HepG2 (cell line): ENCODE data around the gene SORD. TPM values are rescaled to one million over a fixed set of nuclear protein-coding genes. Genes with fewer than 3 reads are reported as not detected.

ENCODE experiments used
- AGO2 ChIP-seq: fragments of 200-400 bp; formaldehyde crosslinking; optimal IDR thresholded peaks from 2 replicates; pipeline ENCODE3; 2017; ENCODE audit warnings: mild to moderate bottlenecking, low read depth, low read length, moderate library complexity
- CENPT ChIP-seq: sonication (generic); formaldehyde crosslinking; IDR thresholded peaks from 2 replicates; pipeline ENCODE4 v1.8.0; 2022; ENCODE audit warnings: low read depth, mild to moderate bottlenecking, moderate library complexity, missing genetic modification reagents
- CHCHD3 ChIP-seq: sonication (generic); formaldehyde crosslinking; IDR thresholded peaks from 2 replicates; pipeline ENCODE4 v1.8.0; 2022; ENCODE audit warnings: mild to moderate bottlenecking, missing genetic modification reagents, moderate library complexity
- EEA1 ChIP-seq: sonication (generic); formaldehyde crosslinking; IDR thresholded peaks from 2 replicates; pipeline ENCODE4 v1.5.1; 2020; ENCODE audit warnings: mild to moderate bottlenecking, missing genetic modification reagents, borderline replicate concordance
- GATAD2A ChIP-seq: IDR thresholded peaks from 2 replicates; pipeline ENCODE4 v1.6.1; 2016
- HOXA3 ChIP-seq: sonication (generic); formaldehyde crosslinking; IDR thresholded peaks from 2 replicates; pipeline ENCODE4 v1.5.0; 2020; ENCODE audit warnings: missing genetic modification reagents
- NFE2L2 ChIP-seq: fragments of 150-350 bp; IDR thresholded peaks from 2 replicates; pipeline ENCODE4 v1.6.1; 2014; ENCODE audit warnings: low read length
- NFYB ChIP-seq: sonication (generic); formaldehyde crosslinking; IDR thresholded peaks from 2 replicates; pipeline ENCODE4 v1.4.0; 2020; ENCODE audit warnings: missing genetic modification reagents
- ZNF205 ChIP-seq: IDR thresholded peaks from 2 replicates; pipeline ENCODE4 v1.6.1; 2018; ENCODE audit warnings: missing biosample characterization, missing genetic modification reagents
- ZNF264 ChIP-seq: sonication (generic); formaldehyde crosslinking; IDR thresholded peaks from 2 replicates; pipeline ENCODE4 v1.4.0; 2020; ENCODE audit warnings: missing genetic modification reagents
- ZNF672 ChIP-seq: sonication (generic); formaldehyde crosslinking; IDR thresholded peaks from 2 replicates; pipeline ENCODE4 v1.8.1; 2022; ENCODE audit warnings: missing genetic modification reagents
- polyA plus RNA-seq, 8 experiments: library from polyadenylated mRNA; depleted of rRNA in 3 of 8; stranded (reverse) in 7 of 8; unstranded in 1 of 8; fragments of >200 nt; fragmentation: Illumina TruSeq in 4 of 8; extraction: Trizol in 4 of 8; gene quantifications; 2 replicates each; pipeline versions ENCODE4 v1.2.1 to v1.2.3, GENCODE V29; 2011 to 2016; ENCODE audit warnings: low read depth in 4 of 8, missing spikeins in 1 of 8, mixed read lengths in 1 of 8; ENCODE audit not compliant: insufficient read depth in 1 of 8
- total RNA-seq, 5 experiments: library from RNA; depleted of rRNA; stranded (reverse); fragments of >200 nt; fragmentation: Illumina TruSeq; extraction: Trizol; gene quantifications; 2 replicates each; pipeline ENCODE4 v1.2.3, GENCODE V29; 2016; ENCODE audit warnings: low read depth in 1 of 5
- TF ChIP-seq, protein P1 (sequence below): IDR thresholded peaks from 2 replicates; pipeline ENCODE4 v1.4.0; 2020; ENCODE audit warnings: mild to moderate bottlenecking, missing genetic modification reagents
- TF ChIP-seq, protein P2 (sequence below): sonication (generic); formaldehyde crosslinking; IDR thresholded peaks from 2 replicates; pipeline ENCODE4 v1.5.0; 2020; ENCODE audit warnings: mild to moderate bottlenecking, missing genetic modification reagents, borderline replicate concordance
- TF ChIP-seq, protein P3 (sequence below): sonication (generic); formaldehyde crosslinking; IDR thresholded peaks from 2 replicates; pipeline ENCODE4 v1.9.0; 2022; ENCODE audit warnings: missing genetic modification reagents, mild to moderate bottlenecking, borderline replicate concordance
- TF ChIP-seq, protein P4 (sequence below): sonication (generic); formaldehyde crosslinking; IDR thresholded peaks from 2 replicates; pipeline ENCODE4 v1.4.0; 2020; ENCODE audit warnings: missing genetic modification reagents

The SORD gene
- total and polyA plus RNA-seq, 2 of the 13 experiments (the other 11 are each of a cell fraction or from before 2014, with no cell fraction given): 59.1 to 95.3 TPM

DNA sequence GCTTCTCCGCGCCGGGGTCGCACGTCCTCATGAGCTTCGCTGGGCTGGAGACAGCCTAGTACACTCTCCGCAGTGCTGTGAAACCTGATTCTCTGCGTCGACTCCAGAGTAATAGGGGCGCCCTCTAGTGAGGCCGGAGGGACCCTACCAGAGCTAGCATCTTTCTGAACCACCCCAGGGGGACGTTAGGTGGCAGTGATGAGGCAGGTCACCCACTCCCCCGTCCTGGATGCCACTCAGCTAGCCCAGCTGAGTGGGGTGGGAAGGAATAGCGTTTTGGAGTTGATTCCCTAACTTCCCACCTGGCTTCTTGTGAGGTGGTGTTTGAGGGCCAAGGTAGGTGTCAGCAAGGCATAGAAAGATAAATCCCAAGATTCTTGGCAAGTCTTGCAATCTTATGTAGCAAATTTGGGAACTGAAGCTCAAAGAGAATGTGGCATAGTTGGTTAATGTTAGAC is 95.2 kb downstream of the SORD start (continued):
- TF ChIP-seq, protein P1, sequence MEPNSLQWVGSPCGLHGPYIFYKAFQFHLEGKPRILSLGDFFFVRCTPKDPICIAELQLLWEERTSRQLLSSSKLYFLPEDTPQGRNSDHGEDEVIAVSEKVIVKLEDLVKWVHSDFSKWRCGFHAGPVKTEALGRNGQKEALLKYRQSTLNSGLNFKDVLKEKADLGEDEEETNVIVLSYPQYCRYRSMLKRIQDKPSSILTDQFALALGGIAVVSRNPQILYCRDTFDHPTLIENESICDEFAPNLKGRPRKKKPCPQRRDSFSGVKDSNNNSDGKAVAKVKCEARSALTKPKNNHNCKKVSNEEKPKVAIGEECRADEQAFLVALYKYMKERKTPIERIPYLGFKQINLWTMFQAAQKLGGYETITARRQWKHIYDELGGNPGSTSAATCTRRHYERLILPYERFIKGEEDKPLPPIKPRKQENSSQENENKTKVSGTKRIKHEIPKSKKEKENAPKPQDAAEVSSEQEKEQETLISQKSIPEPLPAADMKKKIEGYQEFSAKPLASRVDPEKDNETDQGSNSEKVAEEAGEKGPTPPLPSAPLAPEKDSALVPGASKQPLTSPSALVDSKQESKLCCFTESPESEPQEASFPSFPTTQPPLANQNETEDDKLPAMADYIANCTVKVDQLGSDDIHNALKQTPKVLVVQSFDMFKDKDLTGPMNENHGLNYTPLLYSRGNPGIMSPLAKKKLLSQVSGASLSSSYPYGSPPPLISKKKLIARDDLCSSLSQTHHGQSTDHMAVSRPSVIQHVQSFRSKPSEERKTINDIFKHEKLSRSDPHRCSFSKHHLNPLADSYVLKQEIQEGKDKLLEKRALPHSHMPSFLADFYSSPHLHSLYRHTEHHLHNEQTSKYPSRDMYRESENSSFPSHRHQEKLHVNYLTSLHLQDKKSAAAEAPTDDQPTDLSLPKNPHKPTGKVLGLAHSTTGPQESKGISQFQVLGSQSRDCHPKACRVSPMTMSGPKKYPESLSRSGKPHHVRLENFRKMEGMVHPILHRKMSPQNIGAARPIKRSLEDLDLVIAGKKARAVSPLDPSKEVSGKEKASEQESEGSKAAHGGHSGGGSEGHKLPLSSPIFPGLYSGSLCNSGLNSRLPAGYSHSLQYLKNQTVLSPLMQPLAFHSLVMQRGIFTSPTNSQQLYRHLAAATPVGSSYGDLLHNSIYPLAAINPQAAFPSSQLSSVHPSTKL (CRISPR knock-in tag): 0 out of 2 replicates have a peak, but pooled peaks have one; percentile 48
- TF ChIP-seq ZNF205 (CRISPR knock-in tag) (0 out of 2 replicates have a peak, but pooled peaks have one; percentile 65), ZNF264 (CRISPR knock-in tag) (no peak), EEA1 (CRISPR knock-in tag) (no peak), AGO2 (no peak), GATAD2A (CRISPR knock-in tag) (peak; percentile 69; the same call in 1 of the 2 replicates), CHCHD3 (no peak), NFYB (CRISPR knock-in tag) (no peak), HOXA3 (CRISPR knock-in tag) (peak; percentile 45; the same call in 1 of the 2 replicates), ZNF672 (CRISPR knock-in tag) (no peak), CENPT (no peak), NFE2L2 (no peak)
- TF ChIP-seq, protein P2, sequence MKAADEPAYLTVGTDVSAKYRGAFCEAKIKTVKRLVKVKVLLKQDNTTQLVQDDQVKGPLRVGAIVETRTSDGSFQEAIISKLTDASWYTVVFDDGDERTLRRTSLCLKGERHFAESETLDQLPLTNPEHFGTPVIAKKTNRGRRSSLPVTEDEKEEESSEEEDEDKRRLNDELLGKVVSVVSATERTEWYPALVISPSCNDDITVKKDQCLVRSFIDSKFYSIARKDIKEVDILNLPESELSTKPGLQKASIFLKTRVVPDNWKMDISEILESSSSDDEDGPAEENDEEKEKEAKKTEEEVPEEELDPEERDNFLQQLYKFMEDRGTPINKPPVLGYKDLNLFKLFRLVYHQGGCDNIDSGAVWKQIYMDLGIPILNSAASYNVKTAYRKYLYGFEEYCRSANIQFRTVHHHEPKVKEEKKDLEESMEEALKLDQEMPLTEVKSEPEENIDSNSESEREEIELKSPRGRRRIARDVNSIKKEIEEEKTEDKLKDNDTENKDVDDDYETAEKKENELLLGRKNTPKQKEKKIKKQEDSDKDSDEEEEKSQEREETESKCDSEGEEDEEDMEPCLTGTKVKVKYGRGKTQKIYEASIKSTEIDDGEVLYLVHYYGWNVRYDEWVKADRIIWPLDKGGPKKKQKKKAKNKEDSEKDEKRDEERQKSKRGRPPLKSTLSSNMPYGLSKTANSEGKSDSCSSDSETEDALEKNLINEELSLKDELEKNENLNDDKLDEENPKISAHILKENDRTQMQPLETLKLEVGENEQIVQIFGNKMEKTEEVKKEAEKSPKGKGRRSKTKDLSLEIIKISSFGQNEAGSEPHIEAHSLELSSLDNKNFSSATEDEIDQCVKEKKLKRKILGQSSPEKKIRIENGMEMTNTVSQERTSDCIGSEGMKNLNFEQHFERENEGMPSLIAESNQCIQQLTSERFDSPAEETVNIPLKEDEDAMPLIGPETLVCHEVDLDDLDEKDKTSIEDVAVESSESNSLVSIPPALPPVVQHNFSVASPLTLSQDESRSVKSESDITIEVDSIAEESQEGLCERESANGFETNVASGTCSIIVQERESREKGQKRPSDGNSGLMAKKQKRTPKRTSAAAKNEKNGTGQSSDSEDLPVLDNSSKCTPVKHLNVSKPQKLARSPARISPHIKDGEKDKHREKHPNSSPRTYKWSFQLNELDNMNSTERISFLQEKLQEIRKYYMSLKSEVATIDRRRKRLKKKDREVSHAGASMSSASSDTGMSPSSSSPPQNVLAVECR (CRISPR knock-in tag): no peak
- TF ChIP-seq, protein P3, sequence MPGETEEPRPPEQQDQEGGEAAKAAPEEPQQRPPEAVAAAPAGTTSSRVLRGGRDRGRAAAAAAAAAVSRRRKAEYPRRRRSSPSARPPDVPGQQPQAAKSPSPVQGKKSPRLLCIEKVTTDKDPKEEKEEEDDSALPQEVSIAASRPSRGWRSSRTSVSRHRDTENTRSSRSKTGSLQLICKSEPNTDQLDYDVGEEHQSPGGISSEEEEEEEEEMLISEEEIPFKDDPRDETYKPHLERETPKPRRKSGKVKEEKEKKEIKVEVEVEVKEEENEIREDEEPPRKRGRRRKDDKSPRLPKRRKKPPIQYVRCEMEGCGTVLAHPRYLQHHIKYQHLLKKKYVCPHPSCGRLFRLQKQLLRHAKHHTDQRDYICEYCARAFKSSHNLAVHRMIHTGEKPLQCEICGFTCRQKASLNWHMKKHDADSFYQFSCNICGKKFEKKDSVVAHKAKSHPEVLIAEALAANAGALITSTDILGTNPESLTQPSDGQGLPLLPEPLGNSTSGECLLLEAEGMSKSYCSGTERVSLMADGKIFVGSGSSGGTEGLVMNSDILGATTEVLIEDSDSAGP (CRISPR knock-in tag): peak; percentile 69
- TF ChIP-seq, protein P4, sequence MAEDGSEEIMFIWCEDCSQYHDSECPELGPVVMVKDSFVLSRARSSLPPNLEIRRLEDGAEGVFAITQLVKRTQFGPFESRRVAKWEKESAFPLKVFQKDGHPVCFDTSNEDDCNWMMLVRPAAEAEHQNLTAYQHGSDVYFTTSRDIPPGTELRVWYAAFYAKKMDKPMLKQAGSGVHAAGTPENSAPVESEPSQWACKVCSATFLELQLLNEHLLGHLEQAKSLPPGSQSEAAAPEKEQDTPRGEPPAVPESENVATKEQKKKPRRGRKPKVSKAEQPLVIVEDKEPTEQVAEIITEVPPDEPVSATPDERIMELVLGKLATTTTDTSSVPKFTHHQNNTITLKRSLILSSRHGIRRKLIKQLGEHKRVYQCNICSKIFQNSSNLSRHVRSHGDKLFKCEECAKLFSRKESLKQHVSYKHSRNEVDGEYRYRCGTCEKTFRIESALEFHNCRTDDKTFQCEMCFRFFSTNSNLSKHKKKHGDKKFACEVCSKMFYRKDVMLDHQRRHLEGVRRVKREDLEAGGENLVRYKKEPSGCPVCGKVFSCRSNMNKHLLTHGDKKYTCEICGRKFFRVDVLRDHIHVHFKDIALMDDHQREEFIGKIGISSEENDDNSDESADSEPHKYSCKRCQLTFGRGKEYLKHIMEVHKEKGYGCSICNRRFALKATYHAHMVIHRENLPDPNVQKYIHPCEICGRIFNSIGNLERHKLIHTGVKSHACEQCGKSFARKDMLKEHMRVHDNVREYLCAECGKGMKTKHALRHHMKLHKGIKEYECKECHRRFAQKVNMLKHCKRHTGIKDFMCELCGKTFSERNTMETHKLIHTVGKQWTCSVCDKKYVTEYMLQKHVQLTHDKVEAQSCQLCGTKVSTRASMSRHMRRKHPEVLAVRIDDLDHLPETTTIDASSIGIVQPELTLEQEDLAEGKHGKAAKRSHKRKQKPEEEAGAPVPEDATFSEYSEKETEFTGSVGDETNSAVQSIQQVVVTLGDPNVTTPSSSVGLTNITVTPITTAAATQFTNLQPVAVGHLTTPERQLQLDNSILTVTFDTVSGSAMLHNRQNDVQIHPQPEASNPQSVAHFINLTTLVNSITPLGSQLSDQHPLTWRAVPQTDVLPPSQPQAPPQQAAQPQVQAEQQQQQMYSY (CRISPR knock-in tag): no peak
